Kidney (tissue), 14 donors: ENCODE data around the gene EVX2. TPM values are rescaled to one million over a fixed set of nuclear protein-coding genes. Genes with fewer than 3 reads are reported as not detected.

Source experiments
- DNase-seq, 5 donors: peaks; one replicate each; pipeline ENCODE4 v3.0.0-alpha.2; 2013 to 2020
- FAIRE-seq: peaks from 2 replicates; lab custom pipeline; 2012; peaks lifted over from hg19 to GRCh38; lab: Jason Lieb, UNC
- H3K27ac ChIP-seq, 2 donors: one replicate each; pipeline ENCODE4 v1.7.0; 2013; ENCODE audit warnings: low read depth in 2 of 2, low read length in 2 of 2, inconsistent platforms in 1 of 2
- H3K27me3 ChIP-seq: one replicate; pipeline ENCODE4 v1.7.1; 2013; ENCODE audit warnings: low read length, inconsistent platforms; ENCODE audit not compliant: control insufficient read depth, insufficient read depth
- H3K36me3 ChIP-seq, 3 donors: one replicate each; pipeline versions ENCODE4 v1.7.0 to v1.7.1; 2013; ENCODE audit warnings: low read length in 3 of 3, control low read depth in 1 of 3, inconsistent platforms in 1 of 3; ENCODE audit not compliant: insufficient read depth in 3 of 3, control insufficient read depth in 2 of 3
- H3K4me1 ChIP-seq, 3 donors: one replicate each; pipeline versions ENCODE4 v1.7.0 to v1.7.1; 2013; ENCODE audit warnings: low read length in 3 of 3, inconsistent platforms in 1 of 3, low read depth in 1 of 3; ENCODE audit not compliant: control insufficient read depth in 2 of 3, insufficient read depth in 2 of 3
- H3K4me3 ChIP-seq, 3 donors: one replicate each; pipeline versions ENCODE4 v1.7.0 to v1.8.1; 2013; ENCODE audit warnings: low read length in 3 of 3, control low read depth in 1 of 3, inconsistent platforms in 1 of 3
- H3K9ac ChIP-seq, 3 donors: one replicate each; pipeline versions ENCODE4 v1.7.0 to v1.7.1; 2013; ENCODE audit warnings: low read length in 3 of 3, control low read depth in 1 of 3, inconsistent platforms in 1 of 3
- H3K9me3 ChIP-seq, 3 donors: one replicate each; pipeline versions ENCODE4 v1.7.0 to v1.7.1; 2013; ENCODE audit warnings: low read length in 3 of 3, control low read depth in 1 of 3, inconsistent platforms in 1 of 3; ENCODE audit not compliant: control insufficient read depth in 2 of 3, insufficient read depth in 1 of 3
- CTCF ChIP-seq: IDR thresholded peaks from 3 replicates; pipeline ENCODE4 v1.5.1; 2012; ENCODE audit warnings: mild to moderate bottlenecking, moderate library complexity, borderline replicate concordance; ENCODE audit not compliant: insufficient read depth; ENCODE audit errors: extremely low read depth
- intact Hi-C: fragments of 100-400 bp; cut with DNase I; formaldehyde crosslinking; loops from one replicate; pipeline ENCODE4 v1.11.1; 2022
- polyA plus RNA-seq: library from polyadenylated mRNA; stranded (reverse); fragments of 350-450 nt; fragmentation: Illumina TruSeq; extraction: RNeasy Lipid Tissue Mini Kit (QIAGEN cat#74804); gene quantifications from one replicate; pipeline ENCODE4 v1.2.3, GENCODE V29; 2014; ENCODE audit warnings: low read depth, low replicate concordance; ENCODE audit not compliant: insufficient read depth
- total RNA-seq: library from RNA; stranded (reverse); fragmentation: NEBNext Ultra II Directional; extraction: Animal tissue kit (Norgen Biotek cat#: 25700); gene quantifications from one replicate; pipeline ENCODE4 v1.2.1, GENCODE V29; 2021
- donor health status: control.
- donor health status: control.
- donor health status: control.
- donor health status: control.
- donor health status: control.
- donor health status: DM: yes; HTN: yes; CAD: no.
- donor health status: Normal renal cell carcinoma (clear cell type).

Gene EVX2
- total and polyA plus RNA-seq, 2 donors from 2014 or later: not detected

- intact Hi-C loops: no loop called here
- Histone ChIP-seq H3K4me1 (peaks cover 0 to 7% (median 0%) of the 10 kb centered on the region in 3 donors), H3K27ac (peak overlapping the region; percentile 76 to 83), H3K9ac (peak overlapping the region in 2 of 3 donors; percentile 48 to 91), H3K4me3 (peak overlapping the region; percentile 28 to 88 (median 61)), H3K9me3 (no peaks in the 10 kb centered on the region), H3K36me3 (peaks cover 0 to 3% (median 0%) of the 10 kb centered on the region in 3 donors), H3K27me3 (peaks cover 12% of the 10 kb centered on the region)
- FAIRE-seq (no peak), DNase-seq (peak in 4 of 5 donors; percentile 56 to 78 (median 64))
- TF ChIP-seq CTCF: no peak
These were observed 22.2 kb upstream of the EVX2 start for GRCh38 chr2:176105730-176106580.

GRCh38 chr2:176105078-176105729 lies 21.4 kb upstream of the EVX2 start:
- intact Hi-C loops: no loop called here
- no peak for TF ChIP-seq CTCF
- no peaks in the 10 kb centered on the region for H3K9me3 ChIP-seq
- H3K27me3 ChIP-seq: peaks cover 19% of the 10 kb centered on the region
- H3K4me1 ChIP-seq: peaks cover 0 to 7% (median 0%) of the 10 kb centered on the region in 3 donors
- peak; percentile 85 to 95 (median 91) for DNase-seq
- H3K36me3 ChIP-seq: no peaks in the 10 kb centered on the region
- H3K27ac ChIP-seq: peak overlapping the region; percentile 76 to 83
- no peak for FAIRE-seq
- peak overlapping the region in 2 of 3 donors; percentile 34 to 91 for H3K9ac ChIP-seq
- H3K4me3 ChIP-seq: peak overlapping the region in 2 of 3 donors; percentile 61 to 88

GRCh38 chr2:176104316-176105077 lies 20.7 kb upstream of the EVX2 start:
- Histone ChIP-seq H3K9ac (peak overlapping the region in 2 of 3 donors; percentile 34 to 91), H3K36me3 (no peaks in the 10 kb centered on the region), H3K27me3 (peaks cover 21% of the 10 kb centered on the region), H3K4me1 (peaks cover 0 to 7% (median 0%) of the 10 kb centered on the region in 3 donors), H3K9me3 (no peaks in the 10 kb centered on the region), H3K4me3 (peak overlapping the region in 2 of 3 donors; percentile 61 to 88), H3K27ac (peak overlapping the region; percentile 76 to 78)
- DNase-seq (peak in 3 of 5 donors; percentile 80 to 85 (median 83)), FAIRE-seq (no peak)
- intact Hi-C loops: no loop called here
- TF ChIP-seq CTCF: no peak
